Left colon (tissue), 2 donors: ENCODE results near the gene ZNF445. TPM values are rescaled to one million over a fixed set of nuclear protein-coding genes. Genes with fewer than 3 reads are reported as not detected.
"Not testable (repeated sequence)": the region's sequence is repeated elsewhere in the genome, so short reads cannot be mapped to it uniquely, and the experiment has no call there.

Experiments used
- ATAC-seq: fragments of 200-7000 bp; cut with Tn5 transposase; one replicate; pipeline ENCODE4 v1.9.1; 2020; ENCODE audit warnings: mild to moderate bottlenecking, moderate library complexity
- DNase-seq, 2 donors: peaks; one replicate each; pipeline ENCODE4 v3.0.0-alpha.2; 2020
- intact Hi-C, 2 donors: fragments of 100-400 bp; cut with DNase I in 1 of 2; cut with micrococcal nuclease in 1 of 2; formaldehyde crosslinking; loops; one replicate each; pipeline versions ENCODE4 v1.11.2 to v1.14.0; 2022; cut with DNase I, micrococcal nuclease
- long read RNA-seq: library from polyadenylated mRNA; unstranded; transcript quantifications from one replicate; pipeline ENCODE4 v2.0.0, GENCODE V29; 2021
- total RNA-seq, 2 donors: library from RNA; stranded (reverse); fragmentation: NEBNext Ultra II Directional; extraction: Animal tissue kit (Norgen Biotek cat#: 25700); gene quantifications; one replicate each; pipeline ENCODE4 v1.2.1, GENCODE V29; 2021
- donor health status: DM: no; HTN: no; CAD: no.
- donor health status: DM: yes; HTN: yes; CAD: no.

ZNF445 gene
- 10 to 100 TPM; 13.4 to 14.7 TPM for total RNA-seq
- long read RNA-seq, partial matches to known transcripts = 0 of 6 reads
- long read RNA-seq, other reads (novel, unspliced or antisense) = 4 of 6 reads

GRCh38 chr3:44477312-44478030 is at the start of gene ZNF445:
TSS of gene ZNF445 (minus strand) at chr3:44477670. CDS start at chr3:44455549, 22,121 bp downstream.
- peak; percentile 98 for ATAC-seq
- intact Hi-C loops = no loop called here
- DNase-seq = peak; percentile 75 to 83

- no peak for ATAC-seq
Measured at GRCh38 chr3:44525060-44525459, 47.6 kb upstream of the ZNF445 start.

GRCh38 chr3:44522494-44522933 is 45.0 kb upstream of the ZNF445 start:
- intact Hi-C loops = no loop called here
- DNase-seq = no peak
- ATAC-seq = no peak

More at GRCh38 chr3:44525060-44525459, 47.6 kb upstream of the ZNF445 start:
- DNase-seq = no peak
- intact Hi-C loops = no loop called here

GRCh38 chr3:44521721-44522120 is 44.3 kb upstream of the ZNF445 start:
- ATAC-seq = no peak
- intact Hi-C loops = no loop called here
- no peak for DNase-seq

- ATAC-seq = no peak
- DNase-seq = no peak
Measured at GRCh38 chr3:44518782-44519156, 41.3 kb upstream of the ZNF445 start.

GRCh38 chr3:44516230-44516629 is 38.8 kb upstream of the ZNF445 start:
- DNase-seq = no peak
- intact Hi-C loops = no loop called here
- no peak for ATAC-seq

More at GRCh38 chr3:44518782-44519156, 41.3 kb upstream of the ZNF445 start:
- intact Hi-C loops = no loop called here

- intact Hi-C loops = no loop called here
- no peak for DNase-seq
- ATAC-seq = no peak
Measured at GRCh38 chr3:44513513-44513912, 36.0 kb upstream of the ZNF445 start.

GRCh38 chr3:44511238-44511566 is 33.7 kb upstream of the ZNF445 start:
- intact Hi-C loops = no loop called here

GRCh38 chr3:44510000-44510368 is 32.5 kb upstream of the ZNF445 start:
- peak in 1 of 2 donors; percentile 11 for DNase-seq
- ATAC-seq = peak; percentile 50
- intact Hi-C loops = no loop called here

More at GRCh38 chr3:44511238-44511566, 33.7 kb upstream of the ZNF445 start:
- peak; percentile 11 for ATAC-seq
- peak in 1 of 2 donors; percentile 27 for DNase-seq

GRCh38 chr3:44509393-44509921 is 32.0 kb upstream of the ZNF445 start:
- ATAC-seq (peak; percentile 16), DNase-seq (no peak)
- intact Hi-C loops = no loop called here

GRCh38 chr3:44506961-44507360 is 29.5 kb upstream of the ZNF445 start:
- ATAC-seq = no peak
- DNase-seq = no peak
- intact Hi-C loops = no loop called here

- intact Hi-C loops = no loop called here
- no peak for ATAC-seq
- no peak for DNase-seq
Measured at GRCh38 chr3:44506556-44506955, 29.1 kb upstream of the ZNF445 start.

- intact Hi-C loops = no loop called here
- DNase-seq = no peak
- no peak for ATAC-seq
Measured at GRCh38 chr3:44504566-44504965, 27.1 kb upstream of the ZNF445 start.

GRCh38 chr3:44503178-44503577 is 25.7 kb upstream of the ZNF445 start:
- DNase-seq, ATAC-seq, intact Hi-C loops: not testable (repeated sequence)

- intact Hi-C loops = no loop called here
- no peak for ATAC-seq
- no peak for DNase-seq
Measured at GRCh38 chr3:44501971-44502370, 24.5 kb upstream of the ZNF445 start.

- intact Hi-C loops, DNase-seq, ATAC-seq: not testable (repeated sequence)
Measured at GRCh38 chr3:44499899-44500168, 22.4 kb upstream of the ZNF445 start.

GRCh38 chr3:44499149-44499898 is 21.9 kb upstream of the ZNF445 start:
- intact Hi-C loops = no loop called here
- ATAC-seq (no peak), DNase-seq (no peak)

GRCh38 chr3:44495636-44496415 is 18.4 kb upstream of the ZNF445 start:
- intact Hi-C loops = no loop called here
- ATAC-seq = no peak
- DNase-seq = no peak

- intact Hi-C loops = no loop called here
- no peak for ATAC-seq
- no peak for DNase-seq
Measured at GRCh38 chr3:44492496-44492895, 15.0 kb upstream of the ZNF445 start.
